SK-N-SH treated with all-trans-retinoic acid at 6 μM for 48 hours (cell line): ENCODE results near the gene PEX26.

Source experiments
- ATAC-seq: fragments of 200-7000 bp; cut with Tn5 transposase; 3 replicates; pipeline ENCODE4 v1.9.1; 2020; ENCODE audit warnings: mild to moderate bottlenecking, moderate library complexity
- ARNTL ChIP-seq: fragments of 450-650 bp; formaldehyde crosslinking; IDR thresholded peaks from 2 replicates; pipeline ENCODE4 v1.5.0; 2020; ENCODE audit warnings: low read depth, mild to moderate bottlenecking, moderate library complexity, borderline replicate concordance
- BACH2 ChIP-seq: fragments of 250-450 bp; sonication (Bioruptor Pico); IDR thresholded peaks from 2 replicates; pipeline ENCODE4 v1.9.0; 2021; ENCODE audit warnings: mild to moderate bottlenecking, borderline replicate concordance
- CSDC2 ChIP-seq: fragments of 250-450 bp; sonication (Bioruptor Pico); IDR thresholded peaks from 2 replicates; pipeline ENCODE4 v1.5.0; 2020; ENCODE audit warnings: mild to moderate bottlenecking, moderate library complexity
- CSRNP3 ChIP-seq: fragments of 250-450 bp; sonication (Bioruptor Pico); IDR thresholded peaks from 2 replicates; pipeline ENCODE4 v1.5.1; 2021; ENCODE audit warnings: mild to moderate bottlenecking, moderate library complexity
- ESRRG ChIP-seq: fragments of 250-450 bp; sonication (Bioruptor Pico); IDR thresholded peaks from 2 replicates; pipeline ENCODE4 v1.6.1; 2021; ENCODE audit warnings: mild to moderate bottlenecking
- GLIS3 ChIP-seq: fragments of 250-450 bp; sonication (Bioruptor Pico); IDR thresholded peaks from 2 replicates; pipeline ENCODE4 v1.5.0; 2020; ENCODE audit warnings: mild to moderate bottlenecking, moderate library complexity
- ISL1 ChIP-seq: fragments of 250-450 bp; sonication (Bioruptor Pico); IDR thresholded peaks from 2 replicates; pipeline ENCODE4 v2.1.2; 2022; ENCODE audit warnings: mild to moderate bottlenecking, moderate library complexity
- PATZ1 ChIP-seq: fragments of 250-450 bp; sonication (Bioruptor Pico); IDR thresholded peaks from 2 replicates; pipeline ENCODE4 v1.8.0; 2020; ENCODE audit warnings: mild to moderate bottlenecking, moderate library complexity, borderline replicate concordance
- POU6F1 ChIP-seq: fragments of 250-450 bp; sonication (Bioruptor Pico); IDR thresholded peaks from 2 replicates; pipeline ENCODE4 v1.8.0; 2021; ENCODE audit warnings: low read depth, mild to moderate bottlenecking, moderate library complexity, borderline replicate concordance
- PPARA ChIP-seq: fragments of 250-450 bp; sonication (Bioruptor Pico); IDR thresholded peaks from 2 replicates; pipeline ENCODE4 v1.5.0; 2020; ENCODE audit warnings: mild to moderate bottlenecking, borderline replicate concordance
- RARB ChIP-seq: fragments of 250-450 bp; sonication (Bioruptor Pico); IDR thresholded peaks from 2 replicates; pipeline ENCODE4 v1.8.0; 2021; ENCODE audit warnings: mild to moderate bottlenecking, moderate library complexity
- SNAI2 ChIP-seq: fragments of 250-450 bp; sonication (Bioruptor Pico); IDR thresholded peaks from 2 replicates; pipeline ENCODE4 v1.5.0; 2020; ENCODE audit warnings: mild to moderate bottlenecking, moderate library complexity
- TCF4 ChIP-seq: fragments of 250-450 bp; sonication (Bioruptor Pico); IDR thresholded peaks from 2 replicates; pipeline ENCODE4 v1.8.0; 2021; ENCODE audit warnings: mild to moderate bottlenecking, moderate library complexity, borderline replicate concordance
- TOX ChIP-seq: fragments of 250-450 bp; sonication (Bioruptor Pico); IDR thresholded peaks from 2 replicates; pipeline ENCODE4 v1.8.0; 2021; ENCODE audit warnings: mild to moderate bottlenecking, moderate library complexity, borderline replicate concordance
- TSHZ2 ChIP-seq: fragments of 250-450 bp; sonication (Bioruptor Pico); IDR thresholded peaks from 2 replicates; pipeline ENCODE4 v1.5.0; 2020; ENCODE audit warnings: mild to moderate bottlenecking, moderate library complexity
- ZC3H10 ChIP-seq: fragments of 250-450 bp; sonication (Bioruptor Pico); IDR thresholded peaks from 2 replicates; pipeline ENCODE4 v1.5.1; 2021; ENCODE audit warnings: mild to moderate bottlenecking, moderate library complexity
- ZFP3 ChIP-seq: fragments of 250-450 bp; sonication (Bioruptor Pico); IDR thresholded peaks from 2 replicates; pipeline ENCODE4 v1.5.0; 2020; ENCODE audit warnings: mild to moderate bottlenecking, moderate library complexity
- ZFP30 ChIP-seq: fragments of 450-650 bp; formaldehyde crosslinking; IDR thresholded peaks from 2 replicates; pipeline ENCODE4 v1.5.0; 2022; ENCODE audit warnings: mild to moderate bottlenecking, moderate library complexity
- ZNF565 ChIP-seq: fragments of 450-650 bp; formaldehyde crosslinking; conservative IDR thresholded peaks from 2 replicates; pipeline ENCODE4 v1.5.0; 2020; ENCODE audit warnings: low read depth, mild to moderate bottlenecking, moderate library complexity

PEX26 gene

GRCh38 chr22:18059991-18060390, 17.8 kb upstream of the PEX26 start (continued):
- no peak for TF ChIP-seq POU6F1
- TF ChIP-seq ZNF565 (CRISPR knock-in tag): no peak
- TF ChIP-seq ZFP3 (CRISPR knock-in tag): no peak
- TF ChIP-seq TOX (CRISPR knock-in tag): no peak
- TF ChIP-seq ISL1 (CRISPR knock-in tag): no peak
- no peak for TF ChIP-seq GLIS3
- TF ChIP-seq SNAI2: no peak
- no peak for TF ChIP-seq ARNTL
- no peak for TF ChIP-seq ZFP30 (CRISPR knock-in tag)
- TF ChIP-seq PATZ1: no peak

- no peak for TF ChIP-seq PPARA
- no peak for TF ChIP-seq CSDC2 (CRISPR knock-in tag)
- TF ChIP-seq TSHZ2 (CRISPR knock-in tag): no peak
- TF ChIP-seq ISL1 (CRISPR knock-in tag): 0 out of 2 replicates have a peak, but pooled peaks have one; percentile 8
- TF ChIP-seq ZFP30 (CRISPR knock-in tag): no peak
- TF ChIP-seq RARB: no peak
- TF ChIP-seq, all 23 proteins: peak for 1
- peak; percentile 11; the same call in 1 of the 3 replicates for ATAC-seq
These were observed 16.9 kb upstream of the PEX26 start for GRCh38 chr22:18060646-18061620.

- no peak for ATAC-seq
These were observed 15.4 kb upstream of the PEX26 start for GRCh38 chr22:18062421-18062820.

More at GRCh38 chr22:18062421-18062820, 15.4 kb upstream of the PEX26 start:
- no peak for TF ChIP-seq ARNTL
- TF ChIP-seq ZFP30 (CRISPR knock-in tag): no peak
- TF ChIP-seq BACH2 (CRISPR knock-in tag): no peak
- no peak for TF ChIP-seq ZFP3 (CRISPR knock-in tag)
- no peak for TF ChIP-seq TOX (CRISPR knock-in tag)
- no peak for TF ChIP-seq SNAI2
- TF ChIP-seq ISL1 (CRISPR knock-in tag): no peak
- no peak for TF ChIP-seq RARB
- TF ChIP-seq PPARA: no peak
- no peak for TF ChIP-seq CSRNP3
- no peak for TF ChIP-seq ZC3H10 (CRISPR knock-in tag)
- no peak for TF ChIP-seq TCF4
- TF ChIP-seq ESRRG (CRISPR knock-in tag): no peak
- no peak for TF ChIP-seq PATZ1
